IPS DF 4.7 (cell line): ENCODE measurements around the gene PTPRO.

ENCODE experiments used
- DNase-seq: peaks from one replicate; pipeline ENCODE4 v3.0.0-alpha.2; 2013; ENCODE audit warnings: low spot score; ENCODE audit errors: extremely low read depth

PTPRO gene

GRCh38 chr12:15443611-15444010 is 121.3 kb downstream of the PTPRO start:
- DNase-seq, result no peak

DNA sequence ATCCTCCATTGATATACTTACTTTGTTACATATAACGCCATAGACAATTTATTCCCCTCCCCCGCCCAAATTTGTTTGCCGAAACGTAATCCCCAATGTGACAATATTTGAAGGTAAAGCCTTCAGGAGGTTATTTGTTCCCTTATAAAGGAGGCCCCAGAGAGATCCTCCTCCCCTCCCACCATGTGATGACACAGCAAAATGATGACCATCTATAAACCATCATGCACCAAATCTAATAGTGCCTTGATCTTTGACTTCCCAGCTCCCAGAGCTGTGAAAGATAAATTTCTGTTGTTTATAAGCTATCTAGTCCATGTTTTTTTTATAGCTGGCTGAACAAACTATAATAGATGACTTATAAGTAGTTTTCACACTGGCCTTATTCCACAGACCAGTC is 122.2 kb downstream of the PTPRO start:
- DNase-seq, result no peak

DNA sequence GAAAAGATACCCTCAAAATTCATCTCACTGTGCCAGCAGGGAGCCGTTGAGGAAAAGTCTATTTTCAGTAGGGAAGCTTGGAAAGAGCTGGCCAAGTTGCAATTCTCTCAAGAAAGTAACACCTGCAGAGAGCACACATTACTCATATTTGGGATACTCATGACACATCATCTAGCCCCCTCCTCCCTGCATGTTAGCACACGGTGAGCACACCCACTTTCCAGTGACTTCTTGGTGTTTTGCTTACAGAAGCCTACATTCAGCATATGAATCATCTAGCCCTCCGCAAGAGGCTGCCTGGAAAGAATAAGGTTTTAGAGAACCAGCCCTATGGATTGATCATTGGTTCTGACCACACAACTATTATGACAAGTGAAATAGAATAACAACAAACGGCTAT is 124.5 kb downstream of the PTPRO start:
- DNase-seq, result no peak

DNA sequence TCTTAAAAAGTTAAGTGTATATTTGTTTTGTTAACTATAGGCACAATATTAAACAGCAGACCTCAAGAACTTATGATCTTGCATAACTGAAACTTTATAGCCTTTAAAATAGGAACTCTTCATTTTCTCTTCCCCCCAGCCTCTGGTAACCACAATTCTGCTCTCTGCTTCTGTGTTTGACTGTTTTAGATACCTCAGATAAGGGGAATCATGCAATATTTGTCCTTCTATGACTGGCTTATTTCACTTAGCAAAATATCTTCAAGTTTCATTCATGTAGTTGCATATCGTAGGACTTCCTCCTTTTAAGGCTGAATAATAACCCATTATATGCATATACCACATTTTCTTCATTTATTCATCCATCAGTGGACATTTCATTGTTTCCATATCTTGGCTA is 131.3 kb downstream of the PTPRO start:
- DNase-seq, result no peak

DNA sequence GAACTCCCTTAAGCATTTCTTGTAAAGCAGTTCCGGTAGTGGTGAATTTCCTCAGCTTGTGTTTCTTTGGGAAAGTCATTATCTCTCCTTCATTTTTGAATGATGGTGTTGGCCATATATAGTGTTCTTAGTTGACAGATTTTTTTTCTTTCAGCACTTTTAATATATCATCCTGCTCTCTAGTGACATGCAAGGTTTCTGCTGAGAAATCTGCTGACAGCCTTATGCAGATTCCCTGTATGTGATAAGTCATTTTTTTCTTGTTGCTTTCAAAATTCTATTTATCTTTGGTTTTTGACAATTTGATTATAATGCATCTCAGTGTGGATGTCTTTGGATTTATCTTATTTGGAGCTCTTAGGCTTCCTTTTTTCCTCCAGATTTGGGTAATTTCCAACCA is 135.7 kb downstream of the PTPRO start:
- no peak for DNase-seq

DNA sequence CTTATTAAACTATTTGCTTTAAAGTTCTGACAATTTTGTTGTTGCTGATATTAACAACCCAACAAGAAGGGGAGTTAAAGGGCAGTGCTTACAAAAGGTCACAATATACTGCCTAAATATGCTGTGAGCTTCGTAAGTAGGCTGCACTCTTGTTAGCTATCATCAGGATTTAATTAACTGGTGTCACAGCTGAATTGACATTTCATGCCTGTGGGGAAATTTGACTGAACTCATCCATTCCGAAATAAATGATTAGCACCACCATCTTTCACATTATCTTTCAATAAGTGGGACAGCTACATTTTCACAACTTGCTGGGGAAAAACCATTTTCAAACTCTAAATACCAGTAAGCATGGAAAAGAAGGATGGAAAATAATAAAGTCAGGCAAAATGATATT is 146.6 kb downstream of the PTPRO start:
- DNase-seq, result no peak

- DNase-seq, result no peak
Observed at GRCh38 chr12:15469356-15469755, 147.0 kb downstream of the PTPRO start.

GRCh38 chr12:15472036-15472435 is 149.7 kb downstream of the PTPRO start:
- no peak for DNase-seq

DNA sequence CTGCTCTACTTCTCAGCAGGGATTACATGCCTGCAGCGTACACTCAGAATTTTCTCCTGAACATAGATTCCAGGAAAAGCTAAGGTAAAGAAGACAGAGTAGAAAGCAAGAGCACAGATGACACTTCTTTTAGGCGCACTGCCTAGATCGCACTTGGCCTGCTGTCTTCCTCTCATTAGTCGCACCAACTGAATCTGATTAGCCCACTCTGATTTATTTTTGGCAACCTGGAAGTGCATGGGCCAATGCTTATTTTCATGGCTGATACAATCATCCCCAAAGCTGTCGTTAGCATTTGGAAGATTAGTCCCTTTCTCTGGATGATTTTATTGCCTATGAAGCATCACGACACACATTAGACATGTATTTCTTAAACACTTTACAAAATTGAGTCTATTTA is 152.5 kb downstream of the PTPRO start:
- no peak for DNase-seq

GRCh38 chr12:15477761-15478160 is 155.5 kb downstream of the PTPRO start:
- no peak for DNase-seq

- DNase-seq, result no peak
Observed at GRCh38 chr12:15481846-15482245, 159.5 kb downstream of the PTPRO start.

DNA sequence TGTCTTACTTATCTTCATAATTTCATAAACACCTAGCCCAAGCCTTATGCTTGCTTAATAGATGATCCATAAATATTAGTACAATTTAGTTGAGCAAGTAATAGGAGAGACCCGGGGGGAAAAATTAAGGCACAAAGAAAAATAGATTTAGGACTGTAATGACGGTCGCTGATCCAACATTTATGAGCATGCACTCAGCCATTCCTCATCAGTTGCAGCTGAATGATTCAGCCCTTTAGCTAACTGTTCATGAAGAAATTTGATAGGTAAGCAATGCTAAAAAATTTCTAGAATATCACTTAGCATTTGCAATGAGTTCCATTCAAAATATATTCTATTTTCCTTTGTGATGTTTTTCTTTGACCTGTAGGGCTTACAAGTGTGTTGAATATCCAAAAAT is 163.2 kb downstream of the PTPRO start:
- no peak for DNase-seq

DNA sequence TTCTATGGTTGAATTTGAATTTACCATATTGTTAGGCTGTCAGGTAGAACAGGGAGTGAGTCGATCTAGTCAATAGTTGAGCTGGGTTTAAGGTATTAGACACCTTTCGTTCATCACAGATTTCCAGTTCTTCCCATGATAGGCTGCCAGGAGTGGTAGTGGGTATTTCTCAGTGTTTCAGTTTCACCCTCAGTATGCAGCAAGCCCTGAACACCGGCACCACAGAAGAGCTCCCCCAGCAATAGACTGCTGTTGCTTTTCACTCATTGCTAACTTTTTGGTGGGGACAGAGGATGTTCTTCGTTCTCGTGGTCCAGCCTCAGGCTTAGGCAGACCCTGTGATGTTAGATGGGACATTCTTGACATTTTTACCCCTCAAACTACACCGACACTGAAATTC is 164.6 kb downstream of the PTPRO start:
- no peak for DNase-seq

DNA sequence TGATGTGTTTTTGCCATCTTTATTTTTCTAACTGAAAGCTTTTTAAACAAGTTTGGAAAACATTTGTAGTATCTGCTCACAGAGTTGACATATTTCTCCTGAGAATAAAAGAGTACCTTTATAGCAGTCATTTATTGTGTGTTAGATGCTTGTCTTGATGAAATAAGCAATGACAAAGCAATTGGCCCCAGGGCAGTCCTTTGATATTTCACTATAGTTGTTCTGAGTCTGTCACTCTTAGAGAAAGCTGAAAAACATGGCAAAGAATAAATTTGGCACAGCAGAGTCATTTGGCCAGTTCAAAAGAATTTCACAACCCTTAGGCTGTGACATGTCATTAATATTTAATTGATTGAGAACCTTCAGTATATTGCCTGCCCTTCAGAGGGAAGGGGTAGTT is 166.2 kb downstream of the PTPRO start:
- DNase-seq, result no peak

DNA sequence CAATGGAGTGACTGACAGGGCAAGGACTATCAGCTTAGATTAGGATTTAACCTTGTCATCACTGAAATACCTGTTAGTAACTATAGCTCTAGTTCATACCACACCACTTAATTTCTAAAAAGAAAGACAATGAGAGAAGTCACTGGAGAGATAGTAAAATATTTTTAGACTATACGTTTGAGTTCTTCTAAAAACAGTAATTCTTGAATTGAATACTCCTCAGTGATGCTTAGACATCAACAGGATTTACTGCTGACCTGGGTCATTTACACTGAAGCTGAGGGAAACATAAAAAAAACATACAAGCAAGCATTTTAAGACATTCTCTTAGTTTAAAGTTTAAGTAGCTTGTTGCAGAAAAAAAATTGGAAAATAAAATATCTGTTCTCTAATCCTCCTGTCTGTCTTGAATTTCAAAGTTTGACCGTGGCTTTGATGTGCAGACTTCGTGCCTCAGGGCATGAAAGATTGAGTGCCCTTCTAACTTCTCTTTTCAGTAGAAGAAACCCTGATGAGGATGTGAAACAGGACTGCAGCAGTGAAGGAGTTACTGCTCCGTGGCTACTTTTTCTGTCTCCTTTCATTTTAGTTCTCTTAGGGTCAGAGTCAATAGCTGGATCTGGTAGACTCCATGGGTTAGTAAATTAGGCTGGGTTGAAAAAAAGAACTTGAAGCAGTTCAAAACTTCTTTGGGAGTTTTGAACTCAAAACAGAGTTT is 172.2 kb downstream of the PTPRO start:
- DNase-seq, result no peak

DNA sequence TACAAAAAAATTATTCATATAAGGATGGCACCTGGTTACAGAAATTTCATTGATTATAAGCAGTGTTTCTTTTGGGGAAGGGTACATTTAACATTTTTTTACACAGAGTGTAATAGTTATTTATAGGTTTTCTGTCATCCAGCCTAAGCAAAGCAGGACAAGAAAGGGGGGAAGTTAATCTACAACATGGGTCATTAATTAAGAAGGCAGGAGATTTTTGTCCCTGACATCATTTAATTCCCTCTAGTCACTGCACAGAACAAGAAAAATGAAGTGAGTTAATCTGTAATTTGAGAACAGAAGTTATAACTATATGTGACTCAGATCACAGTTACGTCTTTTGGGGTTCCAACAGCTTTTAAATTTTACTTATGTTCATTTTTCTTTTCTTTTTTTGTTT is 173.4 kb downstream of the PTPRO start:
- no peak for DNase-seq

DNA sequence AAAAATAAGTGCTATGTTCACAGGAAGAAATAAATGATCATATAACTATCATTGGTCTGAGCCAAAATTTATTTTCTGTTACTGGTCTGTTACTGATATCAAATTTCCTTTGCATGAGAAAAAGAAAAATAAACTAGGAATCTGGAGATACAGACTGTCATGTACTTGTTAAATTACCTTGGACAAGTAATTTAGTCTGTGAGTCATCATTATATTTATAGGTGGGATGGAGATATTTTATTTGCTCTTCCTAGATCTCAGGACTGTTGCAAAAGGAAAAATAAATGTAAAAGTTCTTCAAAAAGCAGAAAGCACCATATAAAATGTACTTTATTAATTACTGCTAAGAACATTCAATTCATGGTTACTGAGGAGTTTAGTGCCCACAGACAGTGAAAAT is 174.4 kb downstream of the PTPRO start:
- no peak for DNase-seq

GRCh38 chr12:15497671-15498292 is 175.5 kb downstream of the PTPRO start:
- no peak for DNase-seq

GRCh38 chr12:15502211-15502610 is 179.9 kb downstream of the PTPRO start:
- DNase-seq, result no peak

GRCh38 chr12:15505616-15506015 is 183.3 kb downstream of the PTPRO start:
- DNase-seq, result no peak

GRCh38 chr12:15515010-15515409 is 192.7 kb downstream of the PTPRO start:
- DNase-seq, result no peak

- no peak for DNase-seq
Observed at GRCh38 chr12:15520083-15520482, 197.8 kb downstream of the PTPRO start.

- no peak for DNase-seq
Observed at GRCh38 chr12:15520844-15521243, 198.5 kb downstream of the PTPRO start.
